SK-N-SH treated with all-trans-retinoic acid at 6 μM for 48 hours (cell line): ENCODE results near the gene NFAT5.

Source experiments
- ATAC-seq: fragments of 200-7000 bp; cut with Tn5 transposase; 3 replicates; pipeline ENCODE4 v1.9.1; 2020; ENCODE audit warnings: mild to moderate bottlenecking, moderate library complexity
- ARNTL ChIP-seq: fragments of 450-650 bp; formaldehyde crosslinking; IDR thresholded peaks from 2 replicates; pipeline ENCODE4 v1.5.0; 2020; ENCODE audit warnings: low read depth, mild to moderate bottlenecking, moderate library complexity, borderline replicate concordance
- CREB5 ChIP-seq: fragments of 250-450 bp; sonication (Bioruptor Pico); IDR thresholded peaks from 2 replicates; pipeline ENCODE4 v1.5.1; 2020; ENCODE audit warnings: low read depth, mild to moderate bottlenecking, moderate library complexity
- ESRRG ChIP-seq: fragments of 250-450 bp; sonication (Bioruptor Pico); IDR thresholded peaks from 2 replicates; pipeline ENCODE4 v1.6.1; 2021; ENCODE audit warnings: mild to moderate bottlenecking
- POU6F1 ChIP-seq: fragments of 250-450 bp; sonication (Bioruptor Pico); IDR thresholded peaks from 2 replicates; pipeline ENCODE4 v1.8.0; 2021; ENCODE audit warnings: low read depth, mild to moderate bottlenecking, moderate library complexity, borderline replicate concordance
- PPARA ChIP-seq: fragments of 250-450 bp; sonication (Bioruptor Pico); IDR thresholded peaks from 2 replicates; pipeline ENCODE4 v1.5.0; 2020; ENCODE audit warnings: mild to moderate bottlenecking, borderline replicate concordance
- RARB ChIP-seq: fragments of 250-450 bp; sonication (Bioruptor Pico); IDR thresholded peaks from 2 replicates; pipeline ENCODE4 v1.8.0; 2021; ENCODE audit warnings: mild to moderate bottlenecking, moderate library complexity
- SNAI2 ChIP-seq: fragments of 250-450 bp; sonication (Bioruptor Pico); IDR thresholded peaks from 2 replicates; pipeline ENCODE4 v1.5.0; 2020; ENCODE audit warnings: mild to moderate bottlenecking, moderate library complexity
- TCF4 ChIP-seq: fragments of 250-450 bp; sonication (Bioruptor Pico); IDR thresholded peaks from 2 replicates; pipeline ENCODE4 v1.8.0; 2021; ENCODE audit warnings: mild to moderate bottlenecking, moderate library complexity, borderline replicate concordance
- TSHZ2 ChIP-seq: fragments of 250-450 bp; sonication (Bioruptor Pico); IDR thresholded peaks from 2 replicates; pipeline ENCODE4 v1.5.0; 2020; ENCODE audit warnings: mild to moderate bottlenecking, moderate library complexity
- ZFP30 ChIP-seq: fragments of 450-650 bp; formaldehyde crosslinking; IDR thresholded peaks from 2 replicates; pipeline ENCODE4 v1.5.0; 2022; ENCODE audit warnings: mild to moderate bottlenecking, moderate library complexity
- ZNF565 ChIP-seq: fragments of 450-650 bp; formaldehyde crosslinking; conservative IDR thresholded peaks from 2 replicates; pipeline ENCODE4 v1.5.0; 2020; ENCODE audit warnings: low read depth, mild to moderate bottlenecking, moderate library complexity
- ZNF70 ChIP-seq: fragments of 450-650 bp; formaldehyde crosslinking; IDR thresholded peaks from 2 replicates; pipeline ENCODE4 v1.5.0; 2020; ENCODE audit warnings: mild to moderate bottlenecking, moderate library complexity
- ZNF8 ChIP-seq: fragments of 450-650 bp; formaldehyde crosslinking; IDR thresholded peaks from 2 replicates; pipeline ENCODE4 v1.5.0; 2020; ENCODE audit warnings: mild to moderate bottlenecking, moderate library complexity
- TF ChIP-seq, protein P1 (sequence below): fragments of 250-450 bp; sonication (Bioruptor Pico); IDR thresholded peaks from 2 replicates; pipeline ENCODE4 v1.5.1; 2021; ENCODE audit warnings: mild to moderate bottlenecking, moderate library complexity

NFAT5 gene

DNA sequence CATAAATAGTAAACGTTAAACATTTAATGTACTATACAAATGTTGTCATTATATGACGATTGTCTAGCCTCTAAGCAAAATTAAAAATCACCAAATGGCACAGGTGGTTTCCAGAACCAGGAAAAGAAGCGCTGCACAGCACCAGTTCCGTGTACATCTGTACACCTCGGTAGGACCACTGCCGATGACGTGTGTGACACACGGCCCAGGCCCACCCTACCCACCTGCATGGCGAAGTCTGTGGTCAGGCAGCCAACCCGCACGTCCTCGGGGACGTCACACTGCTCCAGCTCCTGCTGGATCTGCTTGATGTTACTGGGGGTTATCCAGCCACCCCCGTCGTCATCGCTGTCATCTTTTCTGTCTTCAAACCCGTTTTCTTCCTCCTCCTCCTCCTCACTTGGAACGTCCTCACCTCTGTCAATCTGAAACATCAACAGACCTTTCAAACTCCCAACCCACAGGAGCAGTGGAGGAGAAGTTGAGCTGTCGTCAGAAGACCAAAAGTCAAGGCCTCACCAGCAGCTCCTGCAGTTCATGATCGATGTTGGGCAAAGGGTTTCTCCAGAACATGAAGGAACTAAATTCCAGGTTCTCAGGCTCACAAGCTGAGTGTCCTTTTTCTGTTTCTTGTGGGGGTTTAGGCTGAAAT lies 183.1 kb downstream of the NFAT5 start:
- ATAC-seq, result no peak
- TF ChIP-seq PPARA (no peak), SNAI2 (CRISPR knock-in tag) (no peak), ZFP30 (CRISPR knock-in tag) (no peak), TCF4 (CRISPR knock-in tag) (no peak)

DNA sequence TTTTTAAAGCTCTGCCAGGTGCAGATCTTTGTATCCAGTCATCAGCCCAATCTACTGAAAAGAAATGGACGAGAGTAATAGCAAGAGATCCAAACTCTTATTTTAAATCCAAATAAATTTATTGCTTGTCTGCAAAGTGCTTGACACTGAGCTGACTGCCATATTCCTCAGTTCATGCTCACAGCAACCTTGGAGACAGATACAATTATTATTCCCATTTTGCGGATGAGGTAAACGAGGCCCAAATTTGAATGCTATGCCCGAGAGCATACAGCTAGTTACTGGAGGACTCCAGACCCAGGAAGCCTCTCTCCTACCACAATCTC lies 188.3 kb downstream of the NFAT5 start:
- ATAC-seq, result no peak
- no peak for TF ChIP-seq ESRRG
- TF ChIP-seq, protein P1, sequence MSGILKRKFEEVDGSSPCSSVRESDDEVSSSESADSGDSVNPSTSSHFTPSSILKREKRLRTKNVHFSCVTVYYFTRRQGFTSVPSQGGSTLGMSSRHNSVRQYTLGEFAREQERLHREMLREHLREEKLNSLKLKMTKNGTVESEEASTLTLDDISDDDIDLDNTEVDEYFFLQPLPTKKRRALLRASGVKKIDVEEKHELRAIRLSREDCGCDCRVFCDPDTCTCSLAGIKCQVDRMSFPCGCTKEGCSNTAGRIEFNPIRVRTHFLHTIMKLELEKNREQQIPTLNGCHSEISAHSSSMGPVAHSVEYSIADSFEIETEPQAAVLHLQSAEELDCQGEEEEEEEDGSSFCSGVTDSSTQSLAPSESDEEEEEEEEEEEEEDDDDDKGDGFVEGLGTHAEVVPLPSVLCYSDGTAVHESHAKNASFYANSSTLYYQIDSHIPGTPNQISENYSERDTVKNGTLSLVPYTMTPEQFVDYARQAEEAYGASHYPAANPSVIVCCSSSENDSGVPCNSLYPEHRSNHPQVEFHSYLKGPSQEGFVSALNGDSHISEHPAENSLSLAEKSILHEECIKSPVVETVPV (CRISPR knock-in tag), result no peak
- no peak for TF ChIP-seq CREB5 (CRISPR knock-in tag)
- no peak for TF ChIP-seq RARB (CRISPR knock-in tag)
- TF ChIP-seq ZFP30 (CRISPR knock-in tag), result no peak
- TF ChIP-seq SNAI2 (CRISPR knock-in tag), result no peak
- no peak for TF ChIP-seq ZNF565 (CRISPR knock-in tag)
- TF ChIP-seq ZNF8, result no peak
- TF ChIP-seq POU6F1, result no peak
- TF ChIP-seq ZNF70 (CRISPR knock-in tag), result no peak
- no peak for TF ChIP-seq ARNTL (CRISPR knock-in tag)
- TF ChIP-seq TCF4 (CRISPR knock-in tag), result no peak
- no peak for TF ChIP-seq TSHZ2 (CRISPR knock-in tag)
